ENCODE measurements around the gene LONP1.

LONP1 gene

GRCh38 chr19:5711713-5712161 lies 8.2 kb downstream of the LONP1 start:
- no peaks in the 10 kb centered on the region for H3K9me2 ChIP-seq (replicated peaks; ENCODE audit: control insufficient read depth, low read length)
- H3K79me2 ChIP-seq (ENCODE audit: control insufficient read depth, low read length), result peaks cover 44% of the 10 kb centered on the region
- H3K27ac ChIP-seq (ENCODE audit: low read depth, low read length), result no peak overlapping the region
- TF ChIP-seq, protein P1, sequence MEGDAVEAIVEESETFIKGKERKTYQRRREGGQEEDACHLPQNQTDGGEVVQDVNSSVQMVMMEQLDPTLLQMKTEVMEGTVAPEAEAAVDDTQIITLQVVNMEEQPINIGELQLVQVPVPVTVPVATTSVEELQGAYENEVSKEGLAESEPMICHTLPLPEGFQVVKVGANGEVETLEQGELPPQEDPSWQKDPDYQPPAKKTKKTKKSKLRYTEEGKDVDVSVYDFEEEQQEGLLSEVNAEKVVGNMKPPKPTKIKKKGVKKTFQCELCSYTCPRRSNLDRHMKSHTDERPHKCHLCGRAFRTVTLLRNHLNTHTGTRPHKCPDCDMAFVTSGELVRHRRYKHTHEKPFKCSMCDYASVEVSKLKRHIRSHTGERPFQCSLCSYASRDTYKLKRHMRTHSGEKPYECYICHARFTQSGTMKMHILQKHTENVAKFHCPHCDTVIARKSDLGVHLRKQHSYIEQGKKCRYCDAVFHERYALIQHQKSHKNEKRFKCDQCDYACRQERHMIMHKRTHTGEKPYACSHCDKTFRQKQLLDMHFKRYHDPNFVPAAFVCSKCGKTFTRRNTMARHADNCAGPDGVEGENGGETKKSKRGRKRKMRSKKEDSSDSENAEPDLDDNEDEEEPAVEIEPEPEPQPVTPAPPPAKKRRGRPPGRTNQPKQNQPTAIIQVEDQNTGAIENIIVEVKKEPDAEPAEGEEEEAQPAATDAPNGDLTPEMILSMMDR (IDR thresholded peaks at IDR 0.05; ENCODE audit: low read depth, low read length, poor library complexity, severe bottlenecking), result no peak
- TF ChIP-seq EZH2phosphoT487 (IDR thresholded peaks at IDR 0.05; ENCODE audit: borderline replicate concordance, low read length), result no peak
- no peak overlapping the region for H3K4me2 ChIP-seq (ENCODE audit: low read length)
- no peaks in the 10 kb centered on the region for H3K4me1 ChIP-seq (ENCODE audit: control insufficient read depth, low read length)
- H3K9me3 ChIP-seq (ENCODE audit: control insufficient read depth, insufficient read depth, low read length), result no peaks in the 10 kb centered on the region
- H3K4me3 ChIP-seq (ENCODE audit: low read length), result no peak overlapping the region
- peaks cover 81% of the 10 kb centered on the region for H3K36me3 ChIP-seq (ENCODE audit: control insufficient read depth, low read length)
- no peaks in the 10 kb centered on the region for H4K20me1 ChIP-seq (ENCODE audit: control insufficient read depth, insufficient read depth, low read depth, low read length)
- H3F3A ChIP-seq (ENCODE audit: control insufficient read depth, insufficient read depth), result no peaks in the 10 kb centered on the region
- H3K27me3 ChIP-seq (ENCODE audit: control insufficient read depth, low read length), result no peaks in the 10 kb centered on the region

DNA sequence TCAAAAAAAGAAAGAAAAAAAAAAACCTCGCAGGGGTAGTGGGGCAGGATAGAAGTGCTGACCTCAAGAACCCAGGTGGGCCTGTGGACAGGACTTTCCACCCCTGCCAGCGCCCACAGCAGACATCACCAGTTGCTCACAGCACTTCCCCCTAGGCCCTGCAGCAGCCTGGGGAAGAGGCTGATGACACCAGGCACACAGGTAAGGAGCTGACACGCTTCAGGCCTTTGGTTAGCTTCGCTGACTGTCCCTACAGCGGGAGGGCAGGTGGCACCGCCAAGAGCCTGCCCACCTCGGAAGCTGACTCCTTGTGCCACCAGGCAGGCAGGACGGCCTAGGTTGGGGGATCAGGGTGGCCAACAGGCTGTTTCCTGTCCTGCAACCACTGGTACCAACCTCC lies 8.9 kb downstream of the LONP1 start:
- Histone ChIP-seq H3K4me3 (ENCODE audit: low read length) (no peak overlapping the region), H3K79me2 (ENCODE audit: control insufficient read depth, low read length) (peaks cover 38% of the 10 kb centered on the region), H3K27ac (ENCODE audit: low read depth, low read length) (no peak overlapping the region), H3K9me2 (replicated peaks; ENCODE audit: control insufficient read depth, low read length) (no peaks in the 10 kb centered on the region), H3K4me1 (ENCODE audit: control insufficient read depth, low read length) (no peaks in the 10 kb centered on the region), H4K20me1 (ENCODE audit: control insufficient read depth, insufficient read depth, low read depth, low read length) (no peaks in the 10 kb centered on the region), H3K9me3 (ENCODE audit: control insufficient read depth, insufficient read depth, low read length) (no peaks in the 10 kb centered on the region), H3F3A (ENCODE audit: control insufficient read depth, insufficient read depth) (no peaks in the 10 kb centered on the region), H3K27me3 (ENCODE audit: control insufficient read depth, low read length) (no peaks in the 10 kb centered on the region), H3K4me2 (ENCODE audit: low read length) (no peak overlapping the region), H3K36me3 (ENCODE audit: control insufficient read depth, low read length) (peaks cover 82% of the 10 kb centered on the region)
- no peak for TF ChIP-seq EZH2phosphoT487 (IDR thresholded peaks at IDR 0.05; ENCODE audit: borderline replicate concordance, low read length)
- TF ChIP-seq, protein P1 (IDR thresholded peaks at IDR 0.05; ENCODE audit: low read depth, low read length, poor library complexity, severe bottlenecking), result no peak

DNA sequence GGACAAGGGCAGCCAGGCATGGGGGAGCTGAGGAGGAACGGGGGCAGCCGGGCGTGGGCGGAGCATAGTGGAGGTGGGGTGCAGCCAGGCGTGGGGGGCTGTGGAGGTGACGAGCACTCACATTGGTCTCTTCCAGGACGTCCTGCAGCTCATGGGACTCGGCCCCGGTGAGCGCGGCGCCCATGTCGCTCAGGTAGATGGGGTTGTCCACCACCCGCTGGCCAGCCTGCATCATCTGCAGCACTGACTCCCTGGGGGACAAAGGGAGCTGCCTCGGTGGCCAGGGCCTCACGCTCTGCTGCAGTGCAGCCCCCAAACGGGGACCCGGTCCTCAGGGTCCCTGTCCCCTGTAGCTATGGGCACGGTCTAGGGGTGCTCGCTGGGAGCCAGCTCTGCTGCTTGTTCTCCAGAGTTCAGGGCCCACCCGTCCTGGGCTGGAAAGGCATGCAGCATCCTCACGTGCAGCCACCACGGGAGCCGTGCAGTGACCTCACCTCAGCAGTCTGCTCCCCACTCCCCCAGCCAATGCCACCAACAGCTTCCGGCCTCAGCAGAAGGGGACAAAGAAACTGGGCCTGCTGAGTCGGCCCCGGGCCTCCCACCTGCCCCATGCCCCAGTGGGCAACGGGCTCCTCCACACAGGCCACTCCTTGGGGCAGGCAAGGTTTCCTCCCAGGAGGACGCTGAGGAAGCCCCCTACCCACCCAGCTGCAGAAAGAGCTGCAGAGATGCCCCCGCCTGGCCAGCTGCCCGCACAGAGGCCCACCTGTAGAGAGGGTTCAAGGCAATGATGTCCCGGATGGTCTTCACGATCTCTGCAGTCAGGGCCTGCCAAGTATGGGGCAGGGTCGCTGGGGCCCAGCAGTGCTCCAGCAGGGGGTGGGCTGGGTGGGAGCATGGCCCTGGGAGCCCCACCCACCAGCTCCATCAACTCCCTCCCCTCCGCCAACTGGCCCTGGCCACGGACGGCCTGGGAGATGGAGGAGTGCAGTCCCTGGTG lies 12.1 kb downstream of the LONP1 start:
- H3K4me2 ChIP-seq (ENCODE audit: low read length), result no peak overlapping the region
- H3K9me3 ChIP-seq (ENCODE audit: control insufficient read depth, insufficient read depth, low read length), result no peaks in the 10 kb centered on the region
- H3K27me3 ChIP-seq (ENCODE audit: control insufficient read depth, low read length), result no peaks in the 10 kb centered on the region
- no peak overlapping the region for H3K4me3 ChIP-seq (ENCODE audit: low read length)
- no peak for TF ChIP-seq EZH2phosphoT487 (IDR thresholded peaks at IDR 0.05; ENCODE audit: borderline replicate concordance, low read length)
- TF ChIP-seq, protein P1 (IDR thresholded peaks at IDR 0.05; ENCODE audit: low read depth, low read length, poor library complexity, severe bottlenecking), result no peak
- no peaks in the 10 kb centered on the region for H3K4me1 ChIP-seq (ENCODE audit: control insufficient read depth, low read length)
- H3K36me3 ChIP-seq (ENCODE audit: control insufficient read depth, low read length), result peaks cover 89% of the 10 kb centered on the region
- no peaks in the 10 kb centered on the region for H3K9me2 ChIP-seq (replicated peaks; ENCODE audit: control insufficient read depth, low read length)
- H3F3A ChIP-seq (ENCODE audit: control insufficient read depth, insufficient read depth), result no peaks in the 10 kb centered on the region
- no peak overlapping the region for H3K27ac ChIP-seq (ENCODE audit: low read depth, low read length)
- H3K79me2 ChIP-seq (ENCODE audit: control insufficient read depth, low read length), result peaks cover 20% of the 10 kb centered on the region
- H4K20me1 ChIP-seq (ENCODE audit: control insufficient read depth, insufficient read depth, low read depth, low read length), result no peaks in the 10 kb centered on the region

Data from DOHH2 (cell line).